GM18502 (cell line): ENCODE measurements around the gene IGFLR1.
A peak's percentile ranks its signal among the peaks of the same experiment; 100 is the strongest.
"Not testable (repeated sequence)": the region's sequence is repeated elsewhere in the genome, so short reads cannot be mapped to it uniquely, and the experiment has no call there.

Experiments
- ATAC-seq: cut with Tn5 transposase; IDR thresholded peaks from one replicate; pipeline ENCODE4 v1.9.1; 2021; ENCODE audit warnings: mild to moderate bottlenecking; ENCODE audit not compliant: unreplicated experiment, poor library complexity

IGFLR1 gene

DNA sequence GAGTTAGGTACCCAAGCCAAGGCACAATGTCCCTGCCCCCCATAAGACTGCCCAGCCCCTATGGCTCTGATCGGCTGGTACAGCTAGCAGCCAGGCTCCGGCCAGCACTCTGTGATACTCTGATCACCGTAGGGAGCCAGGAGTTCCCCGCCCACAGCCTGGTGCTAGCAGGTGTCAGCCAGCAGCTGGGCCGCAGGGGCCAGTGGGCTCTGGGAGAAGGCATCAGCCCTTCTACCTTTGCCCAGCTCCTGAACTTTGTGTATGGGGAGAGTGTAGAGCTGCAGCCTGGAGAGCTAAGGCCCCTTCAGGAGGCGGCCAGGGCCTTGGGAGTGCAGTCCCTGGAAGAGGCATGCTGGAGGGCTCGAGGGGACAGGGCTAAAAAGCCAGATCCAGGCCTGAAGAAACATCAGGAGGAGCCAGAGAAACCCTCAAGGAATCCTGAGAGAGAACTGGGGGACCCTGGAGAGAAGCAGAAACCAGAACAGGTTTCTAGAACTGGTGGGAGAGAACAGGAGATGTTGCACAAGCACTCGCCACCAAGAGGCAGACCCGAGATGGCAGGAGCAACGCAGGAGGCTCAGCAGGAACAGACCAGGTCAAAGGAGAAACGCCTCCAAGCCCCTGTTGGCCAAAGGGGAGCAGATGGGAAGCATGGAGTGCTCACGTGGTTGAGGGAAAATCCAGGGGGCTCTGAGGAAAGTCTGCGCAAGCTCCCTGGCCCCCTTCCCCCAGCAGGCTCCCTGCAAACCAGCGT is 27.5 kb downstream of the IGFLR1 start:
- ATAC-seq: no peak

DNA sequence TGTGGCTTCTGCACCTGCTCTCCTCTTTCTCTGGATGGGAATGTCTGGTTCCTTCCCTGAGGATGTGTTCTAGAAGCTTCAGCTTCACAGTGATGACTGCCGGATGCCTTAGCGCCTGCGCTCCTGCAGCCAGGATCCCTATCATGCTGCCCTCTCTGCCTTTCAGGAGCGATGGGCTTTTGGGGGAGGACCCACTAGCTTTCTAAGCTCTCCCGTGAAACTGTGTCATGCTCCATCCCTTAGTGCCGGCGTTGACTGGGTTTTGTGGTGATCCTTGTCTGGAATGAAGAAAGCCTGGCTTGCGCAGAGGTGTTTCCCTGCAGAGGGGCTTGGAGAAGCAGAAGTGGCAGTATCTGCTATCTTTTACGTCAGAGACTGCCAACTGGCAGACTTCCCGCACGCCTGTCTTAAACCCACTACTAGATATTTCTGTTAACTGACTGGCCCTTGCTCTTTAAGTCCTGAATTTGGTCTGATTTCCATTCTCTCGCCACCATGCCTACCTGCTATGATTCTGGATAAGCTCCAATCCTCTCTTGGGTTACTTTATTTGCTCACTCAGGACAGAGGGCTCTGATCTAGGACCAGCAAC is 28.3 kb downstream of the IGFLR1 start:
- no peak for ATAC-seq

DNA sequence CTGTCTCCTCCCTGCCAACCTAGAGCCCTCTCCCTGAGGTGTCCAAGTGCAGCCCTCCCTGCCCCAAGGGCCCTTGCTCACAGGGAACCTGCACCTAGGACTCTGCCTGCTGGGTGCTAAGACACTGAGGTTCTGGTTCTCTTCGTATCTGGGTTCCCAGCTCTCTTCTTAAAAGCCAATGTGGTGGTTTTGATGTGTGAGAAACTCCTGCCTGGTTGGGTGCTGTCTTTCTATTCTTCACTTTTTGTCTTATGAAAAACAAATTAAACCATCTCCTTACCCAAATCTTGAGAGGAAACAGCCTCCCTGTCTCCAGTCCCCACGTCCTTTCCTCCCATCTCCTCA is 28.8 kb downstream of the IGFLR1 start:
- ATAC-seq: no peak

DNA sequence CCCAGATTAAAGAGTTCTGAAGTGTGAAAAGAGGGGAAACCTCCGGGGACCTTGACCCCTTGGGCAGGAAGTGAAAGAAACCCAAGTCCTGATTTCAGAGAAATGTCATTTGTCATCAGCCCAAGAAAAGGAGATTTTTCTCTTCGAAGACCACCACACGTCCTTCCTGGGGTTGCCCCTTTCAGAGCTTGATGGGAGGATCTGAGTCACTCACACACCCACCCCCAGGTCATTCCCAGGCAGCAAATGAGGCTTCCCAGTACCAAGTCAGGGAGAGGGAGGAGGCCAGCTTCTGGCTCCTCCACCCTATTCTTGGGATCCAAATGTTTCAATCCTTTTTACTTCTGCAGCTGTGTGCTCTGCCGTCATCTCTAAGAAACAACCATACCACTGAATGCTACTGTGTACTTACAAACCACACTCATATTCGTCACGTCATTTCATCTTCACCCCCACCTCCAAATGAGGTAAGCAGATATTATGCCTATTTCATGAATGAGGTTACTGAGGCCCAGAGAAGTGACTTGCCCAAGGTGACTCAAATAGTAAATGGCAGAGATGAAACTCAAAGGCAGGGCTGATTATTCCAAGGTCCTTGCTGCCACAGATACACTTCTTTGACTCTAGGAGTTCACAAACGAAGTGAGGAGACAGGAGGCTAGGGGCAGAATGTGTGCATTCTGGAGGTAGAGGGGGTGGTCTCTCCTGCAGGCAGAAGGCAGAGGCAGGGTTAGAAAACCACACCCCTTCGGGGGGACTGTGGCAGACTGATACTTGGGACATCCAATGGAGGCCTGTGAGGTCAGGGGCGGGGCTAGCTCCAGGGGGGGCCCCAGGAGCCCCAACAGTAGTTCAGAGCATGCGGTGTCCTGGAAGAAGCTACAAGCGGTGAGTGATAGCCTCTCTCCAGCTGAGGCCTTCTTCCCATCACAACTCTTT is 29.4 kb downstream of the IGFLR1 start:
- ATAC-seq: no peak

DNA sequence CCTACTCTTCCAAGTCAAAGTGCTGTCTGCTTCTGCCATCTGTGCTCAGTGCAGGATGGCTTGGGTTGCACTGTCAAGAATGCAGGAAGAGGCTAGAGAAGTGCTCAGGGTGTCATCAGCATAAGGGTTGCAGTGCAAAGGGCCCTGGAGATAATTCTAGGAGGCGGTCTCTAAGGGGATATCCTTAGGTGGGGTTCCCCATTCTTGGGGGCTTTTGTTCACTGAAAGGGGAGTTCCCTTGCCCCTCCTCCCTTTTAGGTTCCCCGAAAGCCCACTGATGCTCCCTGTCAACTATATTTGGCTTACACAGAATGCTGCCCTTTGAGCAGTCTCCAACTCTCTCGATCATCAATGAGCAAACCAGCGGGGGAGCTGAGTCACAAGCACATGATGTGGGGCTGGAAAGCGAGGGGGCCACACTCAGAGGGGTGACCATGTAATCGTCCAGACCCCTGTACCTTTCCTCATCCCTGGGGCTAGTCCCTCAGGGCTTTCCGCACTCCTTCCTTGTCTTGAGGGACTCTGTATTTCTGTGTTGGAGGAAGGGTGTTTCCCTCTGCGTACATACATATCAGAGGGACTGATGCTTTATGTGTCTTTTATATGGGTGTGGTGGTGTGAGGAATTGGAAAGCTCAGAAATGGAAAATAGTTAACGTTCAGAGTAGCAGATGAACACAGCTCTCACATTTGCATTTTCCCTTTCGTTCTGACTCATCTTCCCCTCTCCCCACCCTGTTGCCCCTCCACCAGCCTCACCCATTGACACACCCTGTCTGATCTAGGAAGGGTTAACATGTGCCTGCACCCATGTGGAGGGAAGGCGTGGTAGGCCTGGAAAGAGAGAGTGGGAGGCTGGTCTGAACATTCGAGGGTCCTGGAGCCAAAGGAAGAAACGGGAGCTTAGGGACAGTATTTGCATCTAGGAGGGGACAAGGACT is 31.2 kb downstream of the IGFLR1 start:
- ATAC-seq: peak; percentile 37

GRCh38 chr19:35708391-35708790 is 33.9 kb downstream of the IGFLR1 start:
- no peak for ATAC-seq

DNA sequence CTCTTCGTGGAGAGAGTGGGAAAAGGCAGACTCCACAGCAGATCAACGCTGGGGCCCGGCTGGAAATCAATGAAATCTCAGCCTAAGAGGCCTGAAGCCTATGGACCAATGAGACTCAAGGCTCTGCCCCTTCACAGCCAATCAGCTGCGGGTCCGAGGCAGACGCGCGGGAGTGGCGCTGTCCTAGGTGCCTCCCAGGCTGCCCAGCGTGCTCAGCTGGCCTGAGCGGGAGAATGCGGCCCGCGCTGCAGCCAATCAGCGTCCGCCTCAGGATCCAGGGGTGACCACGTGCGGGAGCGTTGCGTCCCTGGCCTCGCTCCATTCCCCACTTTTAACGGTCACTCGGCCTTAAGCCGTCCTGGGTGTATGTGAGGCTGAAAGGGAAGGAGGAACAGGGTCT is 38.0 kb downstream of the IGFLR1 start, which contains the start of gene ZBTB32:
ZBTB32 (plus strand) TSS at position 341 of the 400 bp plus-strand sequence. CDS start 10,069 bp downstream, outside the sequence.
- ATAC-seq: no peak

DNA sequence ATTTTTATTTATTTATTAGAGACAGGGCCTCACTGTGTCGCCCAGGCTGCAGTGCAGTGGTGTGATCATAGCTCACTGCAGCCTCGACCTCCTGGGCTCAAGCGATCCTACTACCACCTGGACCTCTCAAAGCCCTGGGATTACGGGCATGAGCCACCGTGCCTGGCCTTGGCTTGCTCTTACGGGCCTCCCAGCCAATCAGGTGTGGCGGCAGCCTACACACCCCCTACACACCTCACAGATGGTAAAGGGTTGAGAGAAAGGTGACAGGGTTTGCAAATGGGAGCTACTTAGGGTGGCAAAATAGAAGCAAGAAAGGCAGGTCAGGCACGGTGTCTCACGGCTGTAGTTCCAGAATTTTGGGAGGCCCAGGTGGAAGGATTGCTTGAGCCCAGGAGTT is 38.9 kb downstream of the IGFLR1 start:
- no peak for ATAC-seq

GRCh38 chr19:35702223-35703012 is 39.8 kb downstream of the IGFLR1 start:
- ATAC-seq: peak; percentile 97

- ATAC-seq: peak; percentile 38
Measured at GRCh38 chr19:35696835-35697234, 45.4 kb downstream of the IGFLR1 start.

- ATAC-seq: no peak
Measured at GRCh38 chr19:35695895-35696422, 46.3 kb downstream of the IGFLR1 start.

- ATAC-seq: no peak
Measured at GRCh38 chr19:35693835-35694599, 48.2 kb downstream of the IGFLR1 start.

DNA sequence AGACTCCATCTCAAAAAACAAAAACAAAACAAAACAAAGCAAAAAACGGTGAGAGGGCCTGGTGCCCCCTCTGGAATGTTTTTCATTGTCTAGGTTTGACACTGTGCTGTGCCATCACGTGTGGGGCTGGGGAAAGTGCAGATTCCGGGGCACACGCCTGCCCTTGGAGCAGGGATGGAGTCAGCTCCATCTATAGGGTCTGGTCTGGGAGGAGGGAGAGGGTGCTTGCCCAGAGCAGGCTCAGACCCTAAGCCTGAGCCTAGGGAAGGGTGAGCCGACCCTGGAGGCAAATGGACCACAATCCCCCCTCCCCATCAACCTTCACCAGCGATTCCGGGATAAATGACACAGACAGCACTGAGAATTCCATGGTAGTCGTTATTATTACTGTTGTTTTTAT is 48.8 kb downstream of the IGFLR1 start:
- ATAC-seq: no peak

GRCh38 chr19:35692010-35692409 is 50.2 kb downstream of the IGFLR1 start:
- ATAC-seq: no peak

- not testable (repeated sequence) for ATAC-seq
Measured at GRCh38 chr19:35691106-35691505, 51.1 kb downstream of the IGFLR1 start.

DNA sequence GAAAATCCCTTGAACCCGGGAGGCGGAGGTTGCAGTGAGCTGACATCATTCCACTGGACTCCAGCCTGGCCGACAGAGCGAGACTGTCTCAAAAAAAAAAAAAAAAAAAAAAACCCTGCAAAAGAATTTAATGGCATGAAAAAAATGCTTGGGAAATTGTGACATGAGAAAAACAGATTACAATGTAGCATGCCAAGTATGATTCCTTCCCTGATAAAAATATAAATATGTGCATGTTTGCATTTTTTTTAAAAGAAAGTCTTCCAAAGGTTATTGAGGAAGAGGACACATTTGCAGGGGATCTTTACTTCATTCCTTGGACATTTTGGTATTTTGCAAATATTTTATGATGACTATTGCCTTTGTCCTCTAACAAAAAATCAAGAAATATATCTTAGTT is 52.4 kb downstream of the IGFLR1 start:
- ATAC-seq: no peak
